ENCODE measurements around the gene FAM180A.
"Not testable (repeated sequence)": the region's sequence is repeated elsewhere in the genome, so short reads cannot be mapped to it uniquely, and the experiment has no call there.

Gene FAM180A

GRCh38 chr7:135748770-135749169 lies at the start of gene FAM180A:
Gene FAM180A (minus strand): TSS chr7:135748813. CDS start chr7:135748580, 233 bp downstream.
- no peak for DNase-seq

DNA sequence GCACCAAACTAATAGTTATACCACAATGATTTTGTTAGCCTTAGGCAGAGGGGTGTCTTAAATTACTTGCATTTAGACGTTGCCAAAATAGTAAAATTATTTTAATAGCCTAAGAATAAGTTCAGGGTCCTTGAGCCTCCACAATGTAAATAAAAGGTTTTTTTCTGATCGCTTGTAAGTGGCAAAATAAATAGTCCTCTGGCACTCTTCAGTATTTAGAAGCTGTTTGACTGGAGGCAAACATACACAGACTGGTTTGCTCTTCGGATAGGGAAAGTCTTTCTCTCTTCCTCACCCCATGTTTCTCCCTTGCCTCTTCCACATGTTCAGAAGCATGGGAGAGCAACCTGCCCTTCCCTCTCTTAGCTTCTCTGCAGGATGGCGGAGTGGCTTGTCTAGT lies 49.5 kb upstream of the FAM180A start:
- no peak for DNase-seq

GRCh38 chr7:135795846-135796570 lies 47.4 kb upstream of the FAM180A start:
- no peak for DNase-seq

DNA sequence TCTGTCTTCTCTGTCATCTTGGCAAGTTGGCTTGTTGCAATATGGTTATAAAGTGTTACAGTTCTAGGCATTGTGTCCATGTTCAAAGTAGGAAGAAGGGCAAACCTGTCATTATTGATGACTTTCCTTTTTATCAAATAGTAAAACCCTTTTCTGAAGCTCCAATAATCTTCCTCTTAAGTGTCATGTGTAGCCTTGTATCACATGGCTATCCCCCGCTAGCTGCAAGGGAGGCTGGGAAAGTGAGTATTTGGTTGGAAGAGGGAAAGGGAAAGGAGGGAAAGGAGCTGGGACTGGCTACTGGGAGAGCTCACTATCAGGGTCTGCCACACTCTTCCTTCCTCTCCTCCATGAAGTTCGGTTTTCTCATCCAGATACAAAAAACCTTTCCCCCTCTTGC lies 45.2 kb upstream of the FAM180A start:
- no peak for DNase-seq

- DNase-seq: no peak
Measured at GRCh38 chr7:135792866-135793265, 44.3 kb upstream of the FAM180A start.

GRCh38 chr7:135792363-135792668 lies 43.7 kb upstream of the FAM180A start:
- DNase-seq: no peak

- no peak for DNase-seq
Measured at GRCh38 chr7:135791543-135792362, 43.1 kb upstream of the FAM180A start.

- DNase-seq: no peak
Measured at GRCh38 chr7:135790371-135790977, 41.9 kb upstream of the FAM180A start.

DNA sequence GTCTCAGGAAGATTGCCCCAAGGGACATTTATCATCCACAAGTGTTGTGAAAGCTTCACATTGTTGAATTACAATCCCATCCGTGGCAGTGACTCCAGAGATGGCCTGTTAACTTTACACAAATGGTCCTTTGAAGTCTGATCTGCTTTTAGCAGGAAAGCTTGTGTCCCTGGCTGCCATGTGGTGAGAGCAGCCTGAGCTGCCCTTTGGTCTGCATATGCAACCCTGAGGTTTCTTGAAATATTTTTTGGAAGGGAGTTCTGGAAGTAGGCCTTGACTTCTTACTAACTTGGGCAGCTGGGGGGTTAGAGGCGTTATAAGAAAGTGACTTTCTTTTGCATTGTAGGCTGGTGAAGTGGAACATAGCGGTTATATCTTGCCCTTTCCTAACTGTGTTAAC lies 41.3 kb upstream of the FAM180A start:
- no peak for DNase-seq

GRCh38 chr7:135789431-135789830 lies 40.8 kb upstream of the FAM180A start:
- no peak for DNase-seq

DNA sequence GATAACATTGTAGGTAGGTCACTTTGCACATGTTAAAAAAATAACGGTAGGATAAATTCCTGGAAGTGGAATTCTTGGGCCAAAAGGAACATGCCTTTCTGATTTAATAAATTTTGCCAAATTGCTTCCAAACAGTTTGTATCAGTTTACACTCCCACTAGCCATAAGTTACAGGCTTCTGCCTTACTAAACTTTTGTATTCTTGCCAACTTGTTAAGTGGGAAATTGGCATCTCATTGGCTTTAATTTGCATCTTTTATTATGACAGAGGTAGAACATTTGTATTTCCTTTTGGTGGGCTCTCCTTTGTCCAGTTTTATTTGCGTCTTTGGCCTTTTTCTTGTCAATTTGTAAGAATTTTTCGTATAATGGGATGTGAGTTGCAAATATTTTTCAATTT lies 38.3 kb upstream of the FAM180A start:
- DNase-seq: no peak

GRCh38 chr7:135785065-135785464 lies 36.5 kb upstream of the FAM180A start:
- no peak for DNase-seq

DNA sequence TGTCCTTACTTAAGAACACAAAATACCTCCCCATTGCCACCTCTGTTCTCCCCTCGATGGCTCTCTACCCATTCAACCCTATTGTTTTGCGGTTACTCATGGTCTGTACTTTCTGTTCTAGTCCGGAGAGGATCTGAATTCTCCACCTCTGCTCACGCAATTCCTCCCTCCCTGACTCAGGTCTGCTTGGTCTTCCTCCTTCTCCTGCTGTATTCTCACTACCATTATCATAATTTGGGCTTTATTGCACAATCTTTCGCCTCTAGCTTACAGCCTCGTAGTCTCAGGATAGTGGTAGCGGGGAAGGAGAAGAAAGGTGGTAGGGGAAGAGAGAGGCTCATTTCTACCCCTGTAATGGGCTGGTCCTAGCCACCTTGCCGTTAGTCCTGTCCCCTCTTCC lies 35.4 kb upstream of the FAM180A start:
- DNase-seq: no peak

DNA sequence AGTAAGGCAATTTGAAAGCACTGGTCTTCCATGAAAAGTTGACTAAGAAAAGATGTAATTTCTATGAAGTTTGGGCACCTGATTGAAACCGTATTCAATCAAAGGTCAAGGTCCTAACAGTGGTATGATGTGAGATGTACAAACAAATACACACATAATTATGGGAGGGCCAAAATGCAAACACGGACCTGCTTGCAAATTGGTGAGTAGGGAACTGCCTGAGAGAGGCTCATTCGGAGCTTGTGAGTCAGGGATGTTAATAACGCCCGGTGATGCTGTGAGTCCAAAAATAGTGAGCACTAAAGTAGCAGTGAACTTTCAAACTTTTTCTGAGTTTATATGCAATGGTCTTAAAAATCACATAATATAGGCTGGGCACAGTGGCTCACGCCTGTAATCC lies 34.2 kb upstream of the FAM180A start:
- DNase-seq: no peak

DNA sequence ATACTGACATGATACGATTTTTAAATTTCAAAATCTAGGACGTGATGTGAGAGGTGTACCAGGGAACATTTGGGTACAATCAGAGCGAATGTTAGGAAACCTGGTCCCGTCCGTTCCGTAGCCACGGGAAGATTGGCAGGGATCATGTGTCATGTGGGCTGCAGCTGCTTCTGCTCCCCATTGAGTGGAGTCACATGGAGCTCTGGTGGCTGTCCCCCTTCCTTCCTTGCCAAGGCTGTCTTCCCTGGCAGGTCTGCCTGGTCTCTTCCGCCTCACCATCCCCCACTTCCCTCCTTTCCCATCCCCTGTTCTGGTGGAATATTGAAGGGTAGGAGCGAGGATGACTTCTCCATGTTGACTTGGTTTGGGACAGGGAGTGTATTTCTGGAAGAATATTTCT lies 33.8 kb upstream of the FAM180A start:
- no peak for DNase-seq

GRCh38 chr7:135777626-135778398 lies 29.2 kb upstream of the FAM180A start:
- no peak for DNase-seq

DNA sequence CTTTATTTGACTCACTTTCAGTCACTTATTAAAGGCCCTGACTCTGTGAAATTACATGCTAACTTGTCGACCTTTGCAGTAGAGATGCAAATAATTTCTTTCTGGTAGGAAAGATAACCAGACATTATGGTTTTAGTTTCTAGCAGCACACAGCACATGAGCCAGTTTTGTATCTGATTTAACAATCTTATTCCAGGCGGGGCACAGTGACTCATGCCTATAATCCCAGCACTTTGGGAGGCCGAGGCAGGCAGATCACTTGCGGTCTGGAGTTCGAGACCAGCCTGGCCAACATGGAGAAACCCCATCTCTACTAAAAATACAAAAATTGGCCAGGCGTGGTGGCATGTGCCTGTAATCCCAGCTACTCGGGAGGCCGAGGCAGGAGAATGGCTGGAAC lies 27.3 kb upstream of the FAM180A start:
- DNase-seq: not testable (repeated sequence)

DNA sequence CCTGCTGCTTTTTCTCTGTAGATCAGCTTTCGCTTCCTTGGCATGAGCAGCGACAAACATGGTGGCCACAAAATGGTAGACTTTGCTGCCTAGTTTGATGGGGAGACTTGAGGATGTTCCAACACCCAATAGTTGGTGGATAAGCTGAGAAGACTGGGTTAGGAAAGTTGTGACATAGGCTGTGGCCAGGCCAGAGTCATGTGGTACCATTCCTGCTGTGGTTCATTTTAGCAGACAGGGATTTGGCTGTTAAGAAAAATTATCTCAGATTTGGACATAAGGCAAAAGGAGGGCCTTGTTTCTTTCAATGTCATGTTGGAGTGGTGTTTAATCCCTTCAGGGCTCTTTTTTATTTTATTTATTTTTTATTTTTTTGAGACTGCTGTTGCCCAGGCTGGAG lies 26.6 kb upstream of the FAM180A start:
- DNase-seq: no peak

DNA sequence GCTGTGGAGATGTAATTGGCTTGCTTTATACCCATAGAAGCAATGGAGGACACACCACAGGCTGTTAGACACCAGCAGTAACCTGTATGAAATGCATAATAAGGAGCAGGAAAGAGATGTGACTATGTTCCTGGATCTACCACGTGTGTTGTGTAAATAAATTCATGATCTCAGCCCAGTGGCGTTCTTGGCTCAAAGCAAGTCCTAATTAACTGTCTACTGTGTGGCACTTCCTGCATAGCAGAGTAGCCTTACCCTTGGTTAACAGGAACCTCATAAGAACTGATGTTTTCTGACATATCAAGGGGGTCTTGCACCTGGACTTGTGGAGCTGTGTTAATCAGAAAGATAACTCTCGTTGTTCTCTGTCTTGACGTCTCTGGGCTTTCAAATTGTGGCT lies 25.7 kb upstream of the FAM180A start:
- peak; percentile 88 for DNase-seq

DNA sequence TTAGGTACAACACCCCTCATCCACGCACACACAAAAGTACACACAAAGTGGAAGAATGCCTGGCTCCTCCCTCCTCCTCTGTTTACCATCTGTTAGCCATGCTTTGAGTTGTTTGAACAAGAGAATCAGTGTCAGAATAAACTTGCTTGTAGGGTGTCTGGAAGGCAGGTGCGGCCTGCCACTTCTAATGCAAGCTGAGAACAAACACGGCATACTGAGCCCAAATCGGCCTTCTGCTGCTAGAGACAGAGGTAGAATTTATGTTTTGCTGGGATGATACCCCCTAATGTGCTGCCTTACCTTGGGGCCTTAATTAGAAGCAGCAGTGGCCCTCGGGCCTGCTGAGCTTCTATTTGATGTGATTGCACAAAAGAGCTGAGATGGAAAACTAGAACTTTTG lies 24.9 kb upstream of the FAM180A start:
- DNase-seq: peak; percentile 95

GRCh38 chr7:135772639-135773222 lies 24.1 kb upstream of the FAM180A start:
- DNase-seq: no peak

DNA sequence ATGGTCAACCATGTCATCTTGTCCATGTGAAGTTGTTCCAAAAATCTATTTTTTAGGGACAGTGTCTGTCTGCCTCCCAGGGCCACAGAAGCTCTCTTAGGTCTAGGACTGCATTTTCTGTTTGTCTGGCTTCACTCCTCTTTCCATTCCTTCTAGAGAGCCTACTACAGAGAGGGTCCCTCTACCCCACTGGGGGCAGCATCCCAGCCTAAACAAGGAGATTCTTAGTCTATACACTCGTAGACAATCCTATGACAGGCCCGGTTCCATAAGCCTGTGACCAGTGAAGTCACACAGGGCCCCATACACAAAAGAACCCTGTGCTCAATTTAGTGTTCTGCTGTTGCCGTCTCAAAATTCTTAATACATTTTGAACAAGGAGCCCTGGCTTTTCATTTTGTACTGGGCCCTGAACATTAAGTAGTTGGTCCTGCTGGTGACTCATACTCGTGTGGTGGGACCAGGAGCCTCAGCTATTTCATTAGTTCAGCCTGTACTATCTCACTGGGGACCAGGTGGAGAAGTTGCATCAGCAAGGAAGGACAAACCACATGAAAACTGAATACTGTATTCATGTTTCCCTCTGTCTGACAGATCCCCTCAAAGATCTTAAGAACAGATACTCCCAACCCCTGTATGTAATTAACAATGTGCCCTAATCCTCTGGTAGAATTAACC lies 23.5 kb upstream of the FAM180A start:
- DNase-seq: no peak

All from COR-L47 (cell line).